G401 (cell line): ENCODE data around the gene WDR27. TPM values are rescaled to one million over a fixed set of nuclear protein-coding genes. Genes with fewer than 3 reads are reported as not detected.
"Not testable (repeated sequence)": the region's sequence is repeated elsewhere in the genome, so short reads cannot be mapped to it uniquely, and the experiment has no call there.

Experiments used
- DNase-seq: peaks from one replicate; pipeline ENCODE4 v3.0.0-alpha.2; 2015; ENCODE audit warnings: low spot score
- in situ Hi-C: cut with HindIII; loops from 2 replicates; pipeline ENCODE4 v1.10.0; 2016; ENCODE audit warnings: low sequenced_read_pairs, mixed read lengths
- total RNA-seq: library from RNA; depleted of rRNA; stranded (reverse); fragments of >200 nt; shearing (Covaris generic); gene quantifications from 2 replicates; pipeline ENCODE4 v1.2.3, GENCODE V29; 2014

WDR27 gene
- total RNA-seq, 1 experiment from 2014 or later, result 20.9 TPM

- no peak for DNase-seq
- in situ Hi-C loops, result no loop called here
Observed at GRCh38 chr6:169472786-169473416, 228.9 kb downstream of the WDR27 start.

GRCh38 chr6:169470790-169471189 is 231.0 kb downstream of the WDR27 start:
- DNase-seq, result no peak
- in situ Hi-C loops, result no loop called here

DNA sequence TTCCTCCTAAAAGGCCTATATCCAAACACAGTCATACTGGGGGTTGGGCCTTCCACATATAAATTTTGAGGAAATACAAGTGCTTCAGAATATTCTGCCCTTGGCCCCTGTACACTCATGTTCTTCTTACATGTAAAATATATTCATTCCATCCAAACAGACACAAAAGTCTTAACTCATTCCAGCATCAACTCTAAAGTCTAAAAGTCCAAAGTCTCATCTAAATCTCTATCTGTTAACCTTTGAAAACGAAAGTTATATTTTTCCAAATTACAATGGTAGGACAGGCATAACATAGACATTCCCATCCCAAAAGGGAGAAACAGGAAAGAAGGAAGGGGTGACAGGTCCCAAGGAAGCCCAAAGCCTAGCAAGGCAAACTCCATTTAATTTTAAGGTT is 232.8 kb downstream of the WDR27 start:
- DNase-seq, result no peak
- in situ Hi-C loops, result no loop called here

GRCh38 chr6:169467755-169468154 is 234.1 kb downstream of the WDR27 start:
- DNase-seq, in situ Hi-C loops: not testable (repeated sequence)

- DNase-seq, in situ Hi-C loops: not testable (repeated sequence)
Observed at GRCh38 chr6:169466256-169466655, 235.6 kb downstream of the WDR27 start.

GRCh38 chr6:169457762-169458161 is 244.1 kb downstream of the WDR27 start:
- in situ Hi-C loops, result no loop called here
- no peak for DNase-seq

GRCh38 chr6:169456840-169457239 is 245.0 kb downstream of the WDR27 start:
- in situ Hi-C loops, result no loop called here
- DNase-seq, result no peak

DNA sequence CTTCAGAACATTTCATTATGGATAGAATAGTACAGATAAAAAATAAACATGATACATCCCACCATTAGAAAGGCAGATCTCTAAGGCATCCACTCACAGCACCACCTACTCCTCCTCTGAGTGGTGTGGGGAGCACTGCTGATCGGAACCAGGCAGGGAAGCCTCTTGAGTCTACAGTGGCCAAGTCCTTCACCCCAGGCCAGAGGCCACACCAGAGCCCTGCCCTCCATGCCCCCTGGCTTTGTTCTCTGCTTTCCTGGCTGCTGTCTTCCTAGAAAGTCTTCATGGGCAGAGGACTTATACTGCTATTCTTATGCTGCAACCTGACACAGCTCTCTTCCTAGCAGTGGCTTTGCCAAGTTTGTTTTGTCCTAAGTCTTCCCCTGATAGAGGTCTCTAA is 246.4 kb downstream of the WDR27 start:
- no peak for DNase-seq

DNA sequence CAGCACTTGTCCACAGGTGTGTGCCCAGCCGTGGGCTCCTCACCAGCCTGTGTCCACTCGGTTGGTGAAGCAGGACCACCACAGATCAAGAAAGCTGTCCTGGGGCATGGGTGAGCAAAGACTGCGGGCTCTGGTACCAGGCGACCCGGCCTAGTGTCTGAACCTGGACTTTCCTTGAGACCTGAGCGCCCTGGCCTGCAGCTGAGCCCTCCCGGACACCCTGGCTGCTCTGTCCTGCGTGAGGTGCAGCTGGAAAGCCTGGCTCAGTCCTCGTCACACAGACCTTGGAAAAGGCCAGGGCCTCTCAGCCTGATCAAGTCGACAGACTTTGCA is 247.0 kb downstream of the WDR27 start:
- no peak for DNase-seq
- in situ Hi-C loops, result no loop called here

More for the DNA sequence above, 246.4 kb downstream of the WDR27 start:
- in situ Hi-C loops, result no loop called here

GRCh38 chr6:169454204-169454871 is 247.5 kb downstream of the WDR27 start:
- in situ Hi-C loops, result no loop called here
- DNase-seq, result no peak

DNA sequence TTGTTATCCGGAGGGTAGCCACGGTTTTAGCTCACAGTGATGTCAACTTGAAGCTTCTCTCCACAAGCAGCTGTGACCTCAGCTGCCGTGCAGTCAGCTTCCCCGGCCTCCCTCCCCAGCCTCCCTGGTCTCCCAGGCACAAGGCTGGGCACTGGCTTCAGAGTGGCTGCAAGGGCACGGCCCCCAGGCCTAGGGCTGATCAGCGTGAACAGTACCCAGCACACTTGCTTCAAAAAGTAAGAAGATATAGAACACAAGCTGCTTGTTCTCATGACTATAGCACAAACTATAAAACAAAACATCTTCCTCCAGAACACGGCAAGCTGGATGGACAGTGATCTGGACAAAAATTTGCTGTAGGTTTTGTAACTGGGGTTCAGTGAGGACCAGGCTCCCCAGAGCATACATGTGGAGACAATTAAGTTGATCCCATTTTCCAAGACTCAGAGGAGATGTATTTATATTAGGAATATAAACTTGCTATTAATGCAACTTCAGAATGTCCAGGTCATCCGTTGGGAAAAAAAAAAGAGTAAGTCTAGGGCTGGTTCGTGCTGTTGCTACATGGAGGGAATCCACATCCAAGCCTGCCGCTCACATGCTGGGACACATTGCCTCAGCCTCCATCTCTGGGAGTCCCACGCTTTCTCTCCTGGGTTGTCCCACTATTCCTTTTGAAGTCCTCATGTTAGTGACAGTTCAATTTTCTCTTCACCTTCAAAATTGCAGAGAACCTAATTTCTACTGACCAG is 248.8 kb downstream of the WDR27 start:
- no peak for DNase-seq
- in situ Hi-C loops, result no loop called here

DNA sequence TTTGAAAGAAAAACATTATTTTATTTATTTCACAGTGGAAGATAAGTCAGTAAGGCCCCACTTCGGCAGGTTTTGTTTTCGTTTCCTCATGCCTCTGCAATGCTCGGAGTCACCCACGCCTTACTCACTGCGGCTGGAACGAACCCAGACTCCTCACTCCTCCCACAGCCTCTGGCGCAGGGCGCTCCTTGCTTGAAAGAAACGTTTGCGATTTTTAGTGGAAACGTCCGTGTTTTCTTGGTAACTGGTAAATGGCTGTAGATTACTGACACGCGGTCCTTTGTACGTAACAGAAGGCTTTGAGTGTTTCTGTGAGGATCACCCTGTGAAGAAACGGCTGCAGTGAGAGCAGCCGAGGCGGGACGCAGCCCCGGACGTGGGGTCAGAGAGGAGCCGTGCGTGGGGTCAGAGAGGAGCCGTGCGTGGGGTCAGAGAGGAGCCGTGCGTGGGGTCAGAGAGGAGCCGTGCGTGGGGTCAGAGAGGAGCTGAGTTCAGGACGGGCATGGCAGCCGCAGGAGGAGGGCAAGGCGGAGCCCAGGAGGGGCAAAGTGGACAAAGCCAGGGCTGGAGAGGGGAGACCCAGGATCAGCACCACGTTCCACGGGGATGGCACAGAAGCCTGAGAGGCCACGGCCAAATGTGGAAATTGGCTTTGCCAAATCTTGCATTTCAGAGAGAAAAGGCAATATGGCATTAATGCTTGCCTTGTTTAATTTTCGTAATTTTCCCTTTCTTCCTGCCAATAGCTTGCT is 249.5 kb downstream of the WDR27 start:
- no peak for DNase-seq
- in situ Hi-C loops, result no loop called here

DNA sequence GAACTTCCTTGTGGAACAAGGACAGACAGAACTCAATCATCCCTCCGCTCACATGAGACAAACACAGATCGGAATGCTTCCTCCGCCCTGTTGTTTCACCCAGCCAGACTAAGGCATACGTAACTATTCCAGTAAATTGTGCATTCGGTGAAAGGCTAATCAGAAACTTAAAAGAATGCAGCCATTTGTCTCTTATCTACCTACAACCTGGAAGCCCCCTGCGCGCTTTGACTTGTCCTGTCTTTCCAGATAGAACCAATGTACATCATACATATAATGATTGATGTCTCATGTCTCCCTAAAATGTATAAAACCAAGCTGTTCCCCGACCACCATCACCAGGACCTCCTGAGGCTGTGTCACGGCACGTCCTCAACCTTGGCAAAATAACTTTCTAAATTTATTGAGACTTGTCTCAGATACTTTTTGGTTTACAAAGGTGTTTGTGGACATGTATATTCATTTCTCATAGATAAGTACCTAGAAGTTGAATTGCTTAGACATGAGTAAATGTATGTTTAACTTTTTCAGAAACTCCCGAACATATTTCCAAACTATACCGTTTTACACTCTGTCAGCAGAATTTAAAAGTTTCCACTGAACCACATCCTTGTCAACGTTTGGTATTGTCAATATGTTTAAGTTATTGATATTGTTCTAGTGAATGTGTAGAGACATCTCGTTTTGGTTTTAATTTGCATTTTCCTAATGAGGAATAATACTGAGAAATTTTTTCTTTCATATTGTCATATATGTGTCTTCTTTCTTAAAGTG is 250.6 kb downstream of the WDR27 start:
- in situ Hi-C loops, result no loop called here
- DNase-seq, result no peak

GRCh38 chr6:169450097-169450496 is 251.7 kb downstream of the WDR27 start:
- DNase-seq, result no peak
- in situ Hi-C loops, result no loop called here

- DNase-seq, result no peak
- in situ Hi-C loops, result no loop called here
Observed at GRCh38 chr6:169449221-169449620, 252.6 kb downstream of the WDR27 start.

DNA sequence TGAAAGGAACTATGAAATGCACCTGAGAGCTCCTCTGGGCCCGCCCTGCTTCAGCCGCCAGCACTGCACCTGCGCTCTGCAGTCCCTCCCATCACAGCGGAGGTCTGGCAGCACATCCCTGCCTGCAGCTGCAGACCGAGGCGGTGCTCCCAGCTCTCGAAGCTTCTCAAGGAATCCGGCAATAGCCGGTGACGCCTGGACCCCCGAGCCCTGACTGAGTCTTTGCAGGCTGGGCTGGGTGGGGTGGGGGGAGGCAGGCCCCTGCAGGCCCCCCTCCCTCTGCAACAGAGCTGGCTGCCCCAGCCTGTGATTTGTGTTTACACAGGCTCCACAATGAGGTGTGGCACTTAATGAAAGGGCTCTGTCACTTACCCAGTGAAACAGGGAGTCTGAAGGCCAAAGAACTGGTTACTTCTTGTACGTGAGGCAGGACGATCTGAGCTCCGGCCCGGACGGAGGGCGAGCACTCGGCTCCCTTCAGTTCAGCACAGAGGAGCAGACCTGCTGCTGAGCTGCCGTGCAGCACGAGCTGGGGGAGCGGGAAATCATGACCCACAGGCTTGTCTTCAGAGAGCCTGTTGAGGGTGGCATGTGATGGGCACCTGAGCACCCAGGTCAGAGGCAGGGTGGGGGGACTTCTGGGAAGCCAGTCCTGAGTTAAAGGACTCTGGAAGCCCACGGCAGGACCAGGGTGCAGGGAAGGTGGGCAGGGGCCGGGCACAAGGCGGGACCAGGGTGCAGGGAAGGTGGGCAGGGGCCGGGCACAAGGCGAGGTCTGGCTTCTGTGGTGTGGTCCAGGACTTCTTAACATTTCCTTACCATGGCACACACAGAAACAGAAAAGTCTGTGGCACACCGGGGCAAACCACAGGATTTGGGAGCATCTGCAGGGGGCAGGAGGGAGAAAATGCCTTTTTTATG is 255.9 kb downstream of the WDR27 start:
- in situ Hi-C loops, result no loop called here
- DNase-seq, result no peak

- in situ Hi-C loops, result no loop called here
- no peak for DNase-seq
Observed at GRCh38 chr6:169445227-169445626, 256.6 kb downstream of the WDR27 start.

DNA sequence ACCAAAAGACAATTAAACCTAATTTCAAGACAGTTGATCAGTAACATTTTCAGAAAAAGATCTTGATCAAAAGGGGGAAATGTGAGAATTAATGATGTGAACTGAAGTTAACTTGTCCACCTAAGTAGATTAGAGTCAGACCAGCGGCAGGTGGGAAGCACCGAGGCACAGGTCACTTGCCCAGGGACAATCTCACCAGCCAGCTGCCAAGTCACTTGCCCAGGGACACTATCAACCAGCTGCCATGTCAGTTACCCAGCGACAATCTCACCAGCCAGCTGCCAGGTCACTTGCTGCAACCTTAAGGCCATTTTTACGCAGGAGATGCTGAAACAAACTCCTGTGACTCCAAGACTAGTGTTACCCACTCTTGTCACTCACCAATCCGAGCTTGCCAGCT is 260.5 kb downstream of the WDR27 start:
- in situ Hi-C loops, result no loop called here
- no peak for DNase-seq
